Neural progenitor cell (in vitro differentiated cells): ENCODE results near the gene RNF220. TPM values are rescaled to one million over a fixed set of nuclear protein-coding genes. Genes with fewer than 3 reads are reported as not detected.

ENCODE experiments used
- DNase-seq: peaks from one replicate; pipeline ENCODE4 v3.0.0-alpha.2; 2016; ENCODE audit warnings: low spot score
- H2AFZ ChIP-seq: fragments of 200-600 bp; sonication (generic); replicated peaks from 2 replicates; pipeline ENCODE4 v1.6.1; 2016; ENCODE audit warnings: antibody characterized with exemption
- H3F3A ChIP-seq: fragments of 200-600 bp; sonication (generic); 2 replicates; pipeline ENCODE4 v1.6.1; 2016; ENCODE audit warnings: antibody characterized with exemption, low read depth
- H3K27ac ChIP-seq: fragments of 200-600 bp; sonication (generic); 2 replicates; pipeline ENCODE4 v1.5.1; 2016; ENCODE audit warnings: mild to moderate bottlenecking
- H3K27me3 ChIP-seq: fragments of 200-600 bp; sonication (generic); 2 replicates; pipeline ENCODE4 v1.6.1; 2016; ENCODE audit warnings: mild to moderate bottlenecking, moderate library complexity
- H3K36me3 ChIP-seq: fragments of 200-600 bp; sonication (generic); 2 replicates; pipeline ENCODE4 v1.5.1; 2016
- H3K4me1 ChIP-seq: fragments of 200-600 bp; sonication (generic); 2 replicates; pipeline ENCODE4 v1.6.1; 2016; ENCODE audit warnings: mixed run types
- H3K4me2 ChIP-seq: fragments of 200-600 bp; sonication (generic); 2 replicates; pipeline ENCODE4 v1.6.1; 2016
- H3K4me3 ChIP-seq: fragments of 200-600 bp; sonication (generic); 2 replicates; pipeline ENCODE4 v1.5.1; 2016
- H3K79me2 ChIP-seq: fragments of 200-600 bp; sonication (generic); 2 replicates; pipeline ENCODE4 v1.6.1; 2016; ENCODE audit warnings: low read depth
- H3K9ac ChIP-seq: fragments of 200-600 bp; sonication (generic); 2 replicates; pipeline ENCODE4 v1.6.1; 2016
- H3K9me3 ChIP-seq: fragments of 200-600 bp; sonication (generic); 2 replicates; pipeline ENCODE4 v1.5.1; 2016; ENCODE audit warnings: low read depth
- H4K20me1 ChIP-seq: fragments of 200-600 bp; sonication (generic); 2 replicates; pipeline ENCODE4 v1.6.1; 2016; ENCODE audit warnings: low read depth
- H3K27ac Mint-ChIP-seq: 3 replicates; pipeline ENCODE4 v1.8.0; 2021; ENCODE audit warnings: mixed read lengths
- H3K27me3 Mint-ChIP-seq: 2 replicates; pipeline ENCODE4 v1.8.0; 2022; ENCODE audit warnings: low read depth, mild to moderate bottlenecking, inconsistent platforms, moderate library complexity, mixed read lengths; ENCODE audit not compliant: insufficient read depth
- H3K36me3 Mint-ChIP-seq: 3 replicates; pipeline ENCODE4 v1.8.0; 2021; ENCODE audit warnings: mixed read lengths
- H3K4me1 Mint-ChIP-seq: 3 replicates; pipeline ENCODE4 v1.8.0; 2021; ENCODE audit warnings: mixed read lengths
- H3K4me3 Mint-ChIP-seq: 3 replicates; pipeline ENCODE4 v1.8.0; 2021; ENCODE audit warnings: mild to moderate bottlenecking, moderate library complexity, mixed read lengths
- H3K9me3 Mint-ChIP-seq: 3 replicates; pipeline ENCODE4 v1.8.0; 2020; ENCODE audit warnings: mixed read lengths
- CTCF ChIP-seq: fragments of 200-600 bp; sonication (generic); IDR thresholded peaks from 2 replicates; pipeline ENCODE4 v1.5.1; 2017; ENCODE audit warnings: antibody characterized with exemption, mild to moderate bottlenecking
- EZH2 ChIP-seq: fragments of 200-600 bp; sonication (generic); IDR thresholded peaks from 2 replicates; pipeline ENCODE4 v1.6.1; 2017; ENCODE audit warnings: antibody characterized with exemption, mild to moderate bottlenecking, moderate library complexity
- EZH2phosphoT487 ChIP-seq: fragments of 200-600 bp; sonication (generic); IDR thresholded peaks from 2 replicates; pipeline ENCODE4 v1.6.1; 2017; ENCODE audit warnings: antibody characterized with exemption
- total RNA-seq: library from RNA; depleted of rRNA; stranded (reverse); fragments of >200 nt; gene quantifications from 2 replicates; pipeline ENCODE4 v1.2.3, GENCODE V29; 2015; ENCODE audit warnings: low replicate concordance

Gene RNF220
- total RNA-seq, 1 donor from 2014 or later: 93.8 TPM

GRCh38 chr1:44611866-44612265 is 206.8 kb downstream of the RNF220 start:
- H3K4me3 Mint-ChIP-seq: no peak overlapping the region
- H2AFZ ChIP-seq: no peak overlapping the region
- peaks cover 9% of the 10 kb centered on the region for H3F3A ChIP-seq
- H3K9me3 Mint-ChIP-seq: no peaks in the 10 kb centered on the region
- no peak overlapping the region for H3K27ac Mint-ChIP-seq
- peaks cover 4% of the 10 kb centered on the region for H3K36me3 Mint-ChIP-seq
- H3K27ac ChIP-seq: no peak overlapping the region
- H4K20me1 ChIP-seq: peaks cover 11% of the 10 kb centered on the region
- H3K27me3 ChIP-seq: peaks cover 46% of the 10 kb centered on the region
- peaks cover 13% of the 10 kb centered on the region for H3K4me1 ChIP-seq
- H3K27me3 Mint-ChIP-seq: peaks cover 10% of the 10 kb centered on the region
- H3K4me2 ChIP-seq: no peak overlapping the region
- H3K36me3 ChIP-seq: no peaks in the 10 kb centered on the region
- no peak for TF ChIP-seq CTCF
- TF ChIP-seq EZH2phosphoT487: no peak
- no peak for TF ChIP-seq EZH2
- no peak overlapping the region for H3K9ac ChIP-seq
- no peaks in the 10 kb centered on the region for H3K79me2 ChIP-seq
- no peak for DNase-seq
- H3K9me3 ChIP-seq: no peaks in the 10 kb centered on the region
- no peak overlapping the region for H3K4me3 ChIP-seq
- H3K4me1 Mint-ChIP-seq: peaks cover 11% of the 10 kb centered on the region

- Histone ChIP-seq H2AFZ (no peak overlapping the region), H3K4me2 (no peak overlapping the region), H4K20me1 (peaks cover 12% of the 10 kb centered on the region), H3K9me3 (no peaks in the 10 kb centered on the region), H3F3A (peaks cover 9% of the 10 kb centered on the region), H3K36me3 (no peaks in the 10 kb centered on the region), H3K4me3 (no peak overlapping the region), H3K27ac (no peak overlapping the region), H3K79me2 (no peaks in the 10 kb centered on the region), H3K9ac (no peak overlapping the region), H3K27me3 (peaks cover 55% of the 10 kb centered on the region), H3K4me1 (peaks cover 16% of the 10 kb centered on the region)
- DNase-seq: peak; percentile 47
- H3K36me3 Mint-ChIP-seq: peaks cover 4% of the 10 kb centered on the region
- no peaks in the 10 kb centered on the region for H3K9me3 Mint-ChIP-seq
- H3K4me3 Mint-ChIP-seq: no peak overlapping the region
- peaks cover 18% of the 10 kb centered on the region for H3K27me3 Mint-ChIP-seq
- H3K4me1 Mint-ChIP-seq: peaks cover 16% of the 10 kb centered on the region
- TF ChIP-seq CTCF: no peak
- TF ChIP-seq EZH2phosphoT487: no peak
- TF ChIP-seq EZH2: no peak
- no peak overlapping the region for H3K27ac Mint-ChIP-seq
These were observed 208.9 kb downstream of the RNF220 start for GRCh38 chr1:44613941-44614340.

- Histone ChIP-seq H4K20me1 (peaks cover 6% of the 10 kb centered on the region), H3K9ac (no peak overlapping the region), H3K27me3 (peaks cover 68% of the 10 kb centered on the region), H3K79me2 (no peaks in the 10 kb centered on the region), H2AFZ (no peak overlapping the region), H3K36me3 (no peaks in the 10 kb centered on the region), H3K4me2 (peak overlapping the region; percentile 82), H3K4me1 (peaks cover 4% of the 10 kb centered on the region), H3K4me3 (peak overlapping the region; percentile 46), H3K27ac (no peak overlapping the region), H3K9me3 (no peaks in the 10 kb centered on the region), H3F3A (no peaks in the 10 kb centered on the region)
- Mint-ChIP-seq H3K27me3 (peaks cover 25% of the 10 kb centered on the region), H3K4me3 (peak overlapping the region; percentile 73), H3K36me3 (peaks cover 4% of the 10 kb centered on the region), H3K4me1 (peaks cover 11% of the 10 kb centered on the region), H3K27ac (no peak overlapping the region), H3K9me3 (no peaks in the 10 kb centered on the region)
- DNase-seq: no peak
- TF ChIP-seq EZH2 (no peak), CTCF (no peak), EZH2phosphoT487 (no peak)
These were observed 211.4 kb downstream of the RNF220 start for GRCh38 chr1:44616284-44616990.
